ENCODE measurements around the gene MTCL1.
A peak's percentile ranks its signal among the peaks of the same experiment; 100 is the strongest.

The MTCL1 gene

DNA sequence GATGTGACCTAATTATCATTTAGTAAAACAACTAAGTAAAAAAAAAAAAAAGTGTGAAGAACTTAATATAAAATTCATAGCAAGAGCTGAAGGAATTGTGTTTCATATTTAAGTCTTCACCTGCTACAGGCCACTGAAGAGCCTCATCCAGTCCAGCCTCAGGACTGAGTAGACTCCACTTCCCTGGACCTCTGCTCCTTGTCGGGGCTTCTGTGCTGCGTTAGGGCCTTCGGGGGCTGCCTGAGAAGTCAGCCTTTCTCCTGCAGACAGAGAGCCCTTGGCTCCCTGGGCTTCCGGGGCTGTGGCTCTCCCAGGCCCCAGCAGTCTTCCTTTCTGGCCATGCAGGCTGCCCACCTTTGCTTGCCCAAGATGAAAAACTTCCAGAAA lies 95.5 kb downstream of the MTCL1 start:
- no peak for DNase-seq (ENCODE audit: low read depth)
- Histone ChIP-seq H3K36me3 (ENCODE audit: control insufficient read depth, insufficient read depth, low read length, severe bottlenecking) (peaks cover 4% of the 10 kb centered on the region), H3K27me3 (replicated peaks; ENCODE audit: control insufficient read depth, insufficient read depth, low read length) (no peaks in the 10 kb centered on the region), H3K9ac (ENCODE audit: low read length) (peak overlapping the region; percentile 55), H3K4me3 (ENCODE audit: low read length) (no peak overlapping the region), H3K4me1 (ENCODE audit: control insufficient read depth, insufficient read depth, low read length) (peaks cover 42% of the 10 kb centered on the region), H3K9me3 (ENCODE audit: control insufficient read depth, low read length) (no peaks in the 10 kb centered on the region)

- peaks cover 39% of the 10 kb centered on the region for H3K4me1 ChIP-seq (ENCODE audit: control insufficient read depth, insufficient read depth, low read length)
- H3K36me3 ChIP-seq (ENCODE audit: control insufficient read depth, insufficient read depth, low read length, severe bottlenecking) = peaks cover 2% of the 10 kb centered on the region
- peak overlapping the region; percentile 55 for H3K9ac ChIP-seq (ENCODE audit: low read length)
- H3K27me3 ChIP-seq (replicated peaks; ENCODE audit: control insufficient read depth, insufficient read depth, low read length) = no peaks in the 10 kb centered on the region
- H3K9me3 ChIP-seq (ENCODE audit: control insufficient read depth, low read length) = no peaks in the 10 kb centered on the region
- DNase-seq (ENCODE audit: low read depth) = peak; percentile 90
- H3K4me3 ChIP-seq (ENCODE audit: low read length) = no peak overlapping the region
Measured at GRCh38 chr18:8801263-8801901, 96.0 kb downstream of the MTCL1 start.

GRCh38 chr18:8802017-8802672 lies 96.8 kb downstream of the MTCL1 start:
- Histone ChIP-seq H3K9ac (ENCODE audit: low read length) (no peak overlapping the region), H3K9me3 (ENCODE audit: control insufficient read depth, low read length) (no peaks in the 10 kb centered on the region), H3K36me3 (ENCODE audit: control insufficient read depth, insufficient read depth, low read length, severe bottlenecking) (peaks cover 5% of the 10 kb centered on the region), H3K27me3 (replicated peaks; ENCODE audit: control insufficient read depth, insufficient read depth, low read length) (no peaks in the 10 kb centered on the region), H3K4me3 (ENCODE audit: low read length) (no peak overlapping the region), H3K4me1 (ENCODE audit: control insufficient read depth, insufficient read depth, low read length) (peaks cover 32% of the 10 kb centered on the region)
- no peak for DNase-seq (ENCODE audit: low read depth)

GRCh38 chr18:8803063-8803795 lies 97.9 kb downstream of the MTCL1 start:
- no peak for DNase-seq (ENCODE audit: low read depth)
- H3K9me3 ChIP-seq (ENCODE audit: control insufficient read depth, low read length) = no peaks in the 10 kb centered on the region
- no peak overlapping the region for H3K4me3 ChIP-seq (ENCODE audit: low read length)
- H3K27me3 ChIP-seq (replicated peaks; ENCODE audit: control insufficient read depth, insufficient read depth, low read length) = no peaks in the 10 kb centered on the region
- no peak overlapping the region for H3K9ac ChIP-seq (ENCODE audit: low read length)
- H3K36me3 ChIP-seq (ENCODE audit: control insufficient read depth, insufficient read depth, low read length, severe bottlenecking) = peaks cover 13% of the 10 kb centered on the region
- peaks cover 28% of the 10 kb centered on the region for H3K4me1 ChIP-seq (ENCODE audit: control insufficient read depth, insufficient read depth, low read length)

DNA sequence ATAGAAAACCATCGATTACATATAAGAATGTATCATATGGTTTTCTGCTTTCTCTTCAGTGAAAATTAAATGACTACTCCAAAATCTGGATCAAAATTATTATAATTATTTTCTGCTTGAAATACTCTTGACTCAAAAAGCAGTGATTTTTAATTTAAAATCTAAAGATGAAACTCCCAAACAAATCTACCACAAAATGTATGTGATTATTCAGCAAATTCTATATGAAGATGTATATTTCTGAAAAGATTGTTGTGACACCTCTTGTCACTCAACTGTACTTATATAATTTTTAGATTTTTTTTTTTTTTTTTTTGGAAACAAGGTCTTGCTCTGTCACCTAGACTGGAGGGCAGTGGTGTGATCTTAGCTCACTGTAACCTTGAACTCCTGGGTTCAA lies 98.6 kb downstream of the MTCL1 start:
- Histone ChIP-seq H3K4me1 (ENCODE audit: control insufficient read depth, insufficient read depth, low read length) (peaks cover 27% of the 10 kb centered on the region), H3K36me3 (ENCODE audit: control insufficient read depth, insufficient read depth, low read length, severe bottlenecking) (peaks cover 13% of the 10 kb centered on the region), H3K9ac (ENCODE audit: low read length) (no peak overlapping the region), H3K9me3 (ENCODE audit: control insufficient read depth, low read length) (no peaks in the 10 kb centered on the region), H3K27me3 (replicated peaks; ENCODE audit: control insufficient read depth, insufficient read depth, low read length) (no peaks in the 10 kb centered on the region), H3K4me3 (ENCODE audit: low read length) (no peak overlapping the region)
- no peak for DNase-seq (ENCODE audit: low read depth)

- H3K9ac ChIP-seq (ENCODE audit: low read length) = no peak overlapping the region
- H3K27me3 ChIP-seq (replicated peaks; ENCODE audit: control insufficient read depth, insufficient read depth, low read length) = no peaks in the 10 kb centered on the region
- no peak overlapping the region for H3K4me3 ChIP-seq (ENCODE audit: low read length)
- peaks cover 11% of the 10 kb centered on the region for H3K4me1 ChIP-seq (ENCODE audit: control insufficient read depth, insufficient read depth, low read length)
- H3K36me3 ChIP-seq (ENCODE audit: control insufficient read depth, insufficient read depth, low read length, severe bottlenecking) = peaks cover 13% of the 10 kb centered on the region
- DNase-seq (ENCODE audit: low read depth) = no peak
- H3K9me3 ChIP-seq (ENCODE audit: control insufficient read depth, low read length) = no peaks in the 10 kb centered on the region
Measured at GRCh38 chr18:8805552-8805951, 100.2 kb downstream of the MTCL1 start.

DNA sequence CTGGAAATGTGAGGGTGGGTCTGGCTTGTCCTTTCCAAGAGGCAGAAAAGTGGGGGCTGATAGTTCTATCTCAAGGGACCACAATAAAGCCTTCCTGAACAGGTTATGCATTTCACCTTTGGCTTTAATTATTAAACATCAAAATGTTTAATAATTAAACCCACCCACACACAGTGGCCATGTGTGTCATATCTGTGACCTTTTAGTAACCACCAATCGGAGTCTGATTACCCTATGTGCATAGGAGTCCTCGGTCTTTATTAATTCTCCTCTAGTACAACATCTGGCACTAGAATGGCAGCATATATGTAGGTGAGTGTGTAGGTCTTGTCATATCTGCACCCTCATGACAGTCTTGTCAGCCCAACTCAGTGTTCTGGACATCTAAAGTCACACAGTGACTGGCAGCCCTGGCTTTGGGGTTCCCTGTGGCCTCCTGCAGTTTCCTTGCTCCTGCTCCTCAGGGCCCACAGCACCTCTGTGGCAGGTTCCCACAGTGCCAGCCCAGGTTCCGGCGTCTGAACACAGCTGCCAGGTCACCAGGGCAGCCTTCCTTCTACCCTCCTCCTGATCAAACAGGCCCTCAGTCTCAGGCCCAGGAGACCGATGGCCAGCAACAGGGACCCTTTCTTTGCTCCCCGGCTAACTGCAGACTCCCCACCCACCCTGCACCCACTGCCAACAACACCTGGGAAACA lies 100.9 kb downstream of the MTCL1 start:
- Histone ChIP-seq H3K9me3 (ENCODE audit: control insufficient read depth, low read length) (no peaks in the 10 kb centered on the region), H3K27me3 (replicated peaks; ENCODE audit: control insufficient read depth, insufficient read depth, low read length) (no peaks in the 10 kb centered on the region), H3K36me3 (ENCODE audit: control insufficient read depth, insufficient read depth, low read length, severe bottlenecking) (peaks cover 13% of the 10 kb centered on the region), H3K4me1 (ENCODE audit: control insufficient read depth, insufficient read depth, low read length) (peaks cover 4% of the 10 kb centered on the region), H3K4me3 (ENCODE audit: low read length) (no peak overlapping the region), H3K9ac (ENCODE audit: low read length) (no peak overlapping the region)
- no peak for DNase-seq (ENCODE audit: low read depth)

DNA sequence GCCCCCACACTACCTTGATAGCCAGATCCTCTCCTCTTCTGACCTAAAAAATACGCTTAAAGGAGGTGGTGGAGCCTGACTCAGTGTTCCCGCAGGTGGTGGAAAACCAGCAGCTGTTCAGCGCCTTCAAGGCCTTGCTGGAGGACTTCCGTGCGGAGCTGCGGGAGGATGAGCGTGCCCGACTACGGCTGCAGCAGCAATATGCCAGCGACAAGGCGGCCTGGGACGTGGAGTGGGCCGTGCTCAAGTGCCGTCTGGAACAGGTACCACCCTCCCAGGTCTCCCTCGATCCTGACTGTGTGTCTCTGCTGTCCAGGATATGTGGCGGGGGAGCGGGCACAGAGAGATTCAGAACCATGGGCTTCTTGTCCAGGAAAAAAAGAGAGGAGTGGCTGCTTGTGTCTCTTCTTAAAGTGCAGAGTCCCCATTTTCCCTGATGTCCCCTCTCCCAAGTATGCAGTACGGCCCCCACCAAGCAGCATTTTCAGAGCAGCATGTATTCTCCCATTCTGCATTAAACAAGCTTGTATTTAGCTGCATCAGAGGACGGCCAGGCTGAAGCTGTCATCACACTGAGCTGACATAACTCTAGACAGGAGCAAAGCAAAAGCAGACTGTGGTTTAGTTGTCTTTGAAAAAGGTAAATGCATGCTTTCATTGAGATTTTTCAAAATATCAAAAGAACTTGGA lies 101.6 kb downstream of the MTCL1 start:
- Histone ChIP-seq H3K27me3 (replicated peaks; ENCODE audit: control insufficient read depth, insufficient read depth, low read length) (no peaks in the 10 kb centered on the region), H3K9ac (ENCODE audit: low read length) (no peak overlapping the region), H3K9me3 (ENCODE audit: control insufficient read depth, low read length) (no peaks in the 10 kb centered on the region), H3K4me1 (ENCODE audit: control insufficient read depth, insufficient read depth, low read length) (no peaks in the 10 kb centered on the region), H3K4me3 (ENCODE audit: low read length) (no peak overlapping the region), H3K36me3 (ENCODE audit: control insufficient read depth, insufficient read depth, low read length, severe bottlenecking) (peaks cover 13% of the 10 kb centered on the region)
- DNase-seq (ENCODE audit: low read depth) = no peak

GRCh38 chr18:8807488-8807805 lies 102.1 kb downstream of the MTCL1 start:
- DNase-seq (ENCODE audit: low read depth) = no peak
- H3K36me3 ChIP-seq (ENCODE audit: control insufficient read depth, insufficient read depth, low read length, severe bottlenecking) = peaks cover 13% of the 10 kb centered on the region
- H3K4me3 ChIP-seq (ENCODE audit: low read length) = no peak overlapping the region

DNA sequence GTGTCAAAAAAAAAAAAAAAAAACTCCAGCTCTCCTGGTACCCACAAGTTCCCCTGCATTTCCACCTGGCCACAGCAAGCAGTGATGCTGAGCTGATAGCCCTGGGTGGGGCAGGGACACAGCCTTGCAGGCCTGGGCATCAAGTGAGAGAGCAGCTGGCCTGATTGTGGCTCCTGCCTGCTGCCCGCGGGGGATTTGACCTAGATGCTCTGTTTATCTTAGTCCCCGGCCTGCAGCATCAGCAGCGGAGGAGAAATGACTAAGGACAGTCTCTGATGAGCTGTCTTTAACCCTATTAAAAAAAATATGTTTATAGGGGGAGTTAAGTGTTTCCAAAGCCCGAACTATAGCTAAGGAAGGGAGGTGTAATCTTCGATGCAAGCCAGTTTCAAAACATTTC lies 102.6 kb downstream of the MTCL1 start:
- Histone ChIP-seq H3K4me1 (ENCODE audit: control insufficient read depth, insufficient read depth, low read length) (peaks cover 6% of the 10 kb centered on the region), H3K27me3 (replicated peaks; ENCODE audit: control insufficient read depth, insufficient read depth, low read length) (no peaks in the 10 kb centered on the region), H3K9ac (ENCODE audit: low read length) (no peak overlapping the region), H3K9me3 (ENCODE audit: control insufficient read depth, low read length) (no peaks in the 10 kb centered on the region), H3K36me3 (ENCODE audit: control insufficient read depth, insufficient read depth, low read length, severe bottlenecking) (peaks cover 13% of the 10 kb centered on the region), H3K4me3 (ENCODE audit: low read length) (no peak overlapping the region)
- no peak for DNase-seq (ENCODE audit: low read depth)

More at GRCh38 chr18:8807488-8807805, 102.1 kb downstream of the MTCL1 start:
- H3K4me1 ChIP-seq (ENCODE audit: control insufficient read depth, insufficient read depth, low read length) = peaks cover under 1% of the 10 kb centered on the region
- no peaks in the 10 kb centered on the region for H3K9me3 ChIP-seq (ENCODE audit: control insufficient read depth, low read length)
- no peaks in the 10 kb centered on the region for H3K27me3 ChIP-seq (replicated peaks; ENCODE audit: control insufficient read depth, insufficient read depth, low read length)
- no peak overlapping the region for H3K9ac ChIP-seq (ENCODE audit: low read length)

GRCh38 chr18:8809514-8809913 lies 104.2 kb downstream of the MTCL1 start:
- Histone ChIP-seq H3K4me1 (ENCODE audit: control insufficient read depth, insufficient read depth, low read length) (peaks cover 21% of the 10 kb centered on the region), H3K9ac (ENCODE audit: low read length) (no peak overlapping the region), H3K9me3 (ENCODE audit: control insufficient read depth, low read length) (no peaks in the 10 kb centered on the region), H3K27me3 (replicated peaks; ENCODE audit: control insufficient read depth, insufficient read depth, low read length) (no peaks in the 10 kb centered on the region), H3K4me3 (ENCODE audit: low read length) (no peak overlapping the region), H3K36me3 (ENCODE audit: control insufficient read depth, insufficient read depth, low read length, severe bottlenecking) (peaks cover 13% of the 10 kb centered on the region)
- DNase-seq (ENCODE audit: low read depth) = no peak
